ENCODE results near the gene ZBTB17.

GRCh38 chr1:15959424-15959823, 16.5 kb downstream of the ZBTB17 start:
- TF ChIP-seq POLR2A (IDR thresholded peaks at IDR 0.05) (no peak), CTCF (IDR thresholded peaks at IDR 0.05) (no peak)
